Activated CD4-positive, alpha-beta T cell treated with anti-CD3 and anti-CD28 coated beads, Interleukin-2, amount 50 U/mL, for 1 hour (primary cell): ENCODE results near the gene G2E3.
"Not testable (repeated sequence)": the region's sequence is repeated elsewhere in the genome, so short reads cannot be mapped to it uniquely, and the experiment has no call there.

Experiments
- DNase-seq: peaks from one replicate; pipeline ENCODE4 v3.0.0-alpha.2; 2020

G2E3 gene, protein sequence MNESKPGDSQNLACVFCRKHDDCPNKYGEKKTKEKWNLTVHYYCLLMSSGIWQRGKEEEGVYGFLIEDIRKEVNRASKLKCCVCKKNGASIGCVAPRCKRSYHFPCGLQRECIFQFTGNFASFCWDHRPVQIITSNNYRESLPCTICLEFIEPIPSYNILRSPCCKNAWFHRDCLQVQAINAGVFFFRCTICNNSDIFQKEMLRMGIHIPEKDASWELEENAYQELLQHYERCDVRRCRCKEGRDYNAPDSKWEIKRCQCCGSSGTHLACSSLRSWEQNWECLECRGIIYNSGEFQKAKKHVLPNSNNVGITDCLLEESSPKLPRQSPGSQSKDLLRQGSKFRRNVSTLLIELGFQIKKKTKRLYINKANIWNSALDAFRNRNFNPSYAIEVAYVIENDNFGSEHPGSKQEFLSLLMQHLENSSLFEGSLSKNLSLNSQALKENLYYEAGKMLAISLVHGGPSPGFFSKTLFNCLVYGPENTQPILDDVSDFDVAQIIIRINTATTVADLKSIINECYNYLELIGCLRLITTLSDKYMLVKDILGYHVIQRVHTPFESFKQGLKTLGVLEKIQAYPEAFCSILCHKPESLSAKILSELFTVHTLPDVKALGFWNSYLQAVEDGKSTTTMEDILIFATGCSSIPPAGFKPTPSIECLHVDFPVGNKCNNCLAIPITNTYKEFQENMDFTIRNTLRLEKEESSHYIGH

DNA sequence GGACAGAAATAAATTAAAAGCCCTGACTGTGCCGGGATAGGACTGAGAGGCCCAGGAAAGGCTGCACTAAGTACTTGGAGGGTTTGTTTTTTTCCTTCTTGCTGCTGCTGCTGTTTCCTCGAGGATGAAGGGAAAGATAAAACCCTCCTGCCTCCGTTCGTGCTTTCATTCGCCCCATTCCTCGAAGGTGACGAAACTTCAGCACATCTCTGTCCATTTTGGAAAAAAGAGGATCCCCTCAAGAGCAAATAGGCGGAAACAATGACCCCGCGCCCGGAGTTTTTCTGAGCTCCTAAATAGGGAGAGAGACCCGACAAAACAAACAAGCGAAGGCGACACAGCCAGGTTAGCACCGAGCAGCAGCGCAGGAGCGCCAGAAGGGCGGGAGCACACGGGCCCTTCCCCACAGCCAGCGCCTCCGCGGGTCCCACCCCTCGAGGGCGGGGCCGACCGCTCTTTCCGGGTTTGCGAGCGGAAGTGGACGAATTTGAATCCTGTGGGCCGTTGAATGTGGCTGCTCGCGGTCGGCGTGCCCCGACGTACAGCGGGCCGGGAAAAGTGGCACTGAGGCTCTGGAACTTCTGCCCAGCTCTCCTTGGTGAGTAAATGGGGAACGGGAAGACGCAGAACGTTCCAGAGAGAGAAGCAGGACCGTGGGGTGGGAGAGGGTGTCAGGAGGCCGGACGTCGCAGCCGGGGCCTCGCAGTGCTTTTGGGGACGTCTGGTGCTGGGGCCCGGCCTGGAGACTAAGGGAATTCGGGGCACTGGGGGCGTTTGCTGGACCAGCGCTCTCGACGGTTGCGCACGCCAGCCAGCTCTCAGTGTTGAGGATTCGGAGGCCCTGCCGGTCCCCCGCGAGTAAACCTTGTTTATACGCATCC lies at the start of gene G2E3:
Gene G2E3, plus strand, starts transcription at position 484 of the 881 bp plus-strand sequence. CDS start 21,922 bp downstream, outside the sequence.
- peak; percentile 83 for DNase-seq

DNA sequence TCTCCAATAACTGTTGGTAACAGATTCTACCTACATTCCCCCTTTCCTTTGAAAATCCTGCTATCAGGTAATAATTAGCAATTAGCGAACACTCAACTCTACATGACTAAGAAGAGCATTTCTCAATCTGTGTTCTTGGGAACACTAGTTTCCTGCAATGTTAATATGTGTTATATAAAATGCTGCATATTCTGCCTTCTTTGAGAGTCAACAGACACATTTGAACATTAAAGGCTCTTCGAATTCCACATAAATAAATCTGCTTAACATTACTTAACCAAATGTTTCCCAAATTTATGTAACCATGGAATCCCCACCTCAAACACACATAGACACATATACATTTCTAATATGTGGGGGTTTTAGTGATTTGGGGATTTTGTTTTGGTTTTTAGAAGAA lies 41.2 kb upstream of the G2E3 start:
- no peak for DNase-seq

- no peak for DNase-seq
These were observed 39.9 kb upstream of the G2E3 start for GRCh38 chr14:30518867-30519560.

DNA sequence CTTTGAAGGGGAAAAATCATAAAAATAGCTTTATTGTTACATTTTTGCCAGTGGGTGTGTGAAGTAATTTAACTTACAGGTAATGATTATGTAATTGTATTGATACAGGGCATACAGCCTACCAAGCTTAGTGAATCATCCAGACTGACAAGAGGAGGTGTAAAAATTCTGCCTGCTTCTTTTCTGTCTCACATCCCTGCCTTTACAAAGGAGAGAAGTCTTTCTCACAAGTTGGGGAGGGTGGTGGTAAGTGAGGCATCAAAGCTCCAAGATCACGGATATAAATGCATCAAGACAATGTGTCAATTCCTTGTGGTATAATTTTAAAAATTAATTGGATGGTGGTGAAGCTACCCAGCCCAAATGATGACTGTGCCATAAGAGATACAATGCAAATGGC lies 39.0 kb upstream of the G2E3 start:
- DNase-seq: no peak

DNA sequence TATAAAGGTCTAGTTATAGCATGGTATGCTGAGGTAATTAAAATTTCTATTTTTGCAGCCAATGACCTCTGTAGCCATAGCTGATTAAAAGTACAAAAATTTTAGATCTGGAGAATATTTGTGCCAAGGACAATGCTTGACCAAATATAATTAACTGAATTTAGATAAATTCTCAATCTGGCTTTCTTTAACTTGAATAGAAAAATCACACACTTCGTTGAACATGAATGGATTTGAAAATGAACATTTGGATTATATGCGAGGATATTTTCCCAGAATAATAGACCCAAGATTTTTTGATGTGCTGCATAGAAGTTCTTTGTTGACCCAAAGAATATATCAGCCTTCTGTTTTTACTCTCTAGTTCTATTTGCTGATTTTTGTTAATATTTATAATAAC lies 38.4 kb upstream of the G2E3 start:
- no peak for DNase-seq

- DNase-seq: no peak
These were observed 36.8 kb upstream of the G2E3 start for GRCh38 chr14:30521899-30522736.

- no peak for DNase-seq
These were observed 33.1 kb upstream of the G2E3 start for GRCh38 chr14:30525833-30526232.

DNA sequence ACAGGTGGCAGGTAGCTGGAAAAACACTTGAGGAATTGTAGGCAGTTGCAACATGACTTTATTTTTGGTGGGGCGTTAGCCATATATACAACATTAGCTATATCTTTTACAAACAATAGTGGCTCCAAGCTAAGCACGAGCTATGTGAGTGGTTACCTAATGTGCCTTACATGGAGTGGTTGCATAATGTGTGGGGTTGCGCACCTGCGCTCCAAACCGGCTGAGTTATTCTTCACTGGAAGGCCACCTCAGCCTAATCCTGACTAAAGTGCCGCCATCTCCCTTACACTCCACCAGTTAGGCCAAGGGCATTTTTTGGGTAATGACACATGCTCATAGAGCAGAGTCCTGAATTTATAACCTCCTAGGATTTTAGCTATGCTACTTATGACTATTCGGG lies 31.8 kb upstream of the G2E3 start:
- DNase-seq: no peak

GRCh38 chr14:30528119-30528518 lies 30.8 kb upstream of the G2E3 start:
- DNase-seq: no peak

- DNase-seq: no peak
These were observed 29.9 kb upstream of the G2E3 start for GRCh38 chr14:30528778-30529642.

DNA sequence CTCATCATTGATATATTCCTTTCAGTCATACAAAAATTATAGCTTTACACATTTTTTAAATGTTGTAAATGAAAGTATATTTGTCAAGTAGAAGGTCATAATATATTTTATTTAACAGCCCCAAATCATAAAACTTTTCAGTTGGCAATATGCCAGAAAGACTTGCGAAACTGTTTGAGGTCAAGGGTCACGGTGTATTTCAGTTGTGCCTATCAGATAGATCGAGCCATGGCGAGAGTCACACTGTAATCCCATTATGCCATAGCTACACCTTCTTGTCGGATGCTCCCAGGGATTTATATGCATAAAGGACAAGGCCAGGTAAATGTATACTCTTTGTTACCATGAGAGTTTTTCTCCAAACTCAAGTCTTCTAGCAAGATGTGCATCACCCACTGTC lies 26.7 kb upstream of the G2E3 start:
- no peak for DNase-seq

DNA sequence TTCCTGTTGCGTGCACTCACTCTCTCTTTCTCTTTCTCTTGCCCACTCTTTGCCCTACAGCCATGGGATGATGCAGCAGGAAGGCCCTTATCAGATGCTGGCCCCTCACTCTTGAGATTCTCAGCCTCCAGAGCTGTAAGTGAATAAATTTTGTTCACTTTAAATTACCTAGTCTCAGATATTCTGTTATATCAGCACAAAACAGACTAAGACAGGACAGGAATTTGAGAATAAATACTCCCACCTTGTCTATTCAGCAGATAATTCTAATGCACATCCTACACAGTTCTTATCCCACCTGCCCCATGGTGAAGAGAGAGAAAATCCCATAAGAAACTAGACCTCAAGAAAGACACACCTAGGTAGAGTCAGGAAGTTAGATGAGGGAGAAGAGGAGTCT lies 25.8 kb upstream of the G2E3 start:
- no peak for DNase-seq

GRCh38 chr14:30541318-30541717 lies 17.6 kb upstream of the G2E3 start:
- DNase-seq: no peak

GRCh38 chr14:30546735-30547134 lies 12.2 kb upstream of the G2E3 start:
- DNase-seq: not testable (repeated sequence)

- no peak for DNase-seq
These were observed 11.4 kb upstream of the G2E3 start for GRCh38 chr14:30547388-30548048.

DNA sequence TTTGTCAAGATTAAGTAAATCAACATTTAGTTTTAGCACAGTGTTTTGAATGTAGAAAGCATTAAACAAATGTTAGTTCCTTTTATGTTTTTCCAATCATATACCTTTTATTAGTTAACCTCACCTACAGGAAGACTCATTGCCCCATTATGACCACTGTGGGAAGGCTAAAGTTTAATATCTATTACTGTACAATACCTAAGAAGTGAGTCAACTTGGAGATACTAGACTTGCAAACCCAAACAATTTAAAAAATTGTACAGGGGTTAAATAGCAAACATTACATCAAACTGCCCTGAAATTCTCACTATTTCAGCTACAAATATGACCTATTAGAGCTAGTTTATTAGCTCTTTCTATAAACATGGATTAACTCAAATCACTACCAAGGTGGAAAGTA lies 8.6 kb upstream of the G2E3 start:
- no peak for DNase-seq

GRCh38 chr14:30551460-30551859 lies 7.5 kb upstream of the G2E3 start:
- DNase-seq: no peak

GRCh38 chr14:30553311-30553989 lies 5.5 kb upstream of the G2E3 start:
- DNase-seq: no peak

GRCh38 chr14:30558362-30558674 lies 640 bp upstream of the G2E3 start:
- DNase-seq: no peak

- DNase-seq: no peak
These were observed 707 bp downstream of the G2E3 start for GRCh38 chr14:30559638-30560091.
